Measurements from ENCODE around the gene PTPN21.

- TF ChIP-seq CTCF (IDR thresholded peaks at IDR 0.05; ENCODE audit: poor library complexity): no peak
- no peak for TF ChIP-seq EZH2 (IDR thresholded peaks at IDR 0.05; ENCODE audit: borderline replicate concordance)
- TF ChIP-seq EZH2phosphoT487 (IDR thresholded peaks at IDR 0.05; ENCODE audit: low read depth, severe bottlenecking, unreplicated experiment): no peak
Observed at GRCh38 chr14:88454886-88455285, 99.9 kb downstream of the PTPN21 start.
